ENCODE measurements around the gene CCDC13. TPM values are rescaled to one million over a fixed set of nuclear protein-coding genes. Genes with fewer than 3 reads are reported as not detected.

CCDC13 gene
- total RNA-seq, 4 donors from 2014 or later = 0.27 to 33.3 (median 13.6) TPM

- Histone ChIP-seq H3K36me3 (no peaks in the 10 kb centered on the region), H3K4me3 (no peak overlapping the region), H3K27ac (no peak overlapping the region), H3K9me3 (no peaks in the 10 kb centered on the region), H3K4me1 (peaks cover 3 to 16% (median 6%) of the 10 kb centered on the region in 4 donors), H3K27me3 (no peaks in the 10 kb centered on the region)
- intact Hi-C loops (cut with DNase I; ENCODE audit: low total_unique reads) = no loop called here
- 86 to 94% methylated on average over 1 to 4 of the region's 4 CpGs for WGBS, 2 donors (ENCODE audit: low coverage in 1 of 2)
- in situ Hi-C loops (cut with MboI; ENCODE audit: low pct_ligation_motif_present in 1 of 4, low pct_unique_long_range_greater_than_20kb in 1 of 4, low sequenced_read_pairs in 3 of 4) = loop anchor here in 1 of 4 donors (25.0 kb wide), 1 partner anchor 166 kb away; the partner anchor contains the start of genes SEC22C and SS18L2
- TF ChIP-seq, protein P1, sequence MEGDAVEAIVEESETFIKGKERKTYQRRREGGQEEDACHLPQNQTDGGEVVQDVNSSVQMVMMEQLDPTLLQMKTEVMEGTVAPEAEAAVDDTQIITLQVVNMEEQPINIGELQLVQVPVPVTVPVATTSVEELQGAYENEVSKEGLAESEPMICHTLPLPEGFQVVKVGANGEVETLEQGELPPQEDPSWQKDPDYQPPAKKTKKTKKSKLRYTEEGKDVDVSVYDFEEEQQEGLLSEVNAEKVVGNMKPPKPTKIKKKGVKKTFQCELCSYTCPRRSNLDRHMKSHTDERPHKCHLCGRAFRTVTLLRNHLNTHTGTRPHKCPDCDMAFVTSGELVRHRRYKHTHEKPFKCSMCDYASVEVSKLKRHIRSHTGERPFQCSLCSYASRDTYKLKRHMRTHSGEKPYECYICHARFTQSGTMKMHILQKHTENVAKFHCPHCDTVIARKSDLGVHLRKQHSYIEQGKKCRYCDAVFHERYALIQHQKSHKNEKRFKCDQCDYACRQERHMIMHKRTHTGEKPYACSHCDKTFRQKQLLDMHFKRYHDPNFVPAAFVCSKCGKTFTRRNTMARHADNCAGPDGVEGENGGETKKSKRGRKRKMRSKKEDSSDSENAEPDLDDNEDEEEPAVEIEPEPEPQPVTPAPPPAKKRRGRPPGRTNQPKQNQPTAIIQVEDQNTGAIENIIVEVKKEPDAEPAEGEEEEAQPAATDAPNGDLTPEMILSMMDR (IDR thresholded peaks at IDR 0.05) = no peak
- TF ChIP-seq EP300 (IDR thresholded peaks at IDR 0.05; ENCODE audit: low read depth) (no peak), POLR2A (IDR thresholded peaks at IDR 0.05) (no peak), POLR2AphosphoS5 (IDR thresholded peaks at IDR 0.05) (no peak)
- DNase-seq = no peak
Observed at GRCh38 chr3:42752961-42753360, 20.1 kb downstream of the CCDC13 start.

DNA sequence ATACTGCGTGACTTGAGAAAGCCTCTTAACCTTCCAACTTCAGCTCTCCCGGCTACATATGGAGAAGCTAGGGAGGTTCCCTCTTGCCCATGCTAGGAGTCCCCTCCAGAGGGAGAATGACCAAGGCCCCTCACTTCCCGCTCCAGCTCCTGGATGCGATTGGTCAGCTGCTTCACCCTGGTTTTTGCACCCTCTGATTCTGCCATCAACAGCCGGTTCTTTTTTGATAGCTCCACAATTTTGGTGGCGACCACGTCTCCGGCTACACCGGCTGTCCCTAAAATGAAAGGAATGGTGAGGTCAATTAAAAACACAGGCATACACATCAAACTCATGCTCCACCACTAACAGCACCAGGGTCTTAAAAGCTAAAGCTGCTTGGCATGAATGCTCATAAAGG is 20.6 kb downstream of the CCDC13 start:
- H3K4me3 ChIP-seq = no peak overlapping the region
- WGBS, 2 donors (ENCODE audit: low coverage in 1 of 2) = 97% methylated on average over 9 of the region's 9 CpGs; no CpG with 5 or more reads in 1 of the 2 donors
- no peaks in the 10 kb centered on the region for H3K36me3 ChIP-seq
- H3K9me3 ChIP-seq = no peaks in the 10 kb centered on the region
- TF ChIP-seq, protein P1 (IDR thresholded peaks at IDR 0.05) = no peak
- no peak for TF ChIP-seq POLR2AphosphoS5 (IDR thresholded peaks at IDR 0.05)
- TF ChIP-seq POLR2A (IDR thresholded peaks at IDR 0.05) = no peak
- TF ChIP-seq EP300 (IDR thresholded peaks at IDR 0.05; ENCODE audit: low read depth) = no peak
- in situ Hi-C loops (cut with MboI; ENCODE audit: low pct_ligation_motif_present in 1 of 4, low pct_unique_long_range_greater_than_20kb in 1 of 4, low sequenced_read_pairs in 3 of 4) (loop anchor here in 1 of 4 donors (25.0 kb wide), 1 partner anchor 165 kb away; the partner anchor contains the start of genes SEC22C and SS18L2), intact Hi-C loops (cut with DNase I; ENCODE audit: low total_unique reads) (no loop called here)
- no peak for DNase-seq
- peaks cover 3 to 16% (median 6%) of the 10 kb centered on the region in 4 donors for H3K4me1 ChIP-seq
- H3K27me3 ChIP-seq = no peaks in the 10 kb centered on the region
- H3K27ac ChIP-seq = no peak overlapping the region

GRCh38 chr3:42751609-42752008 is 21.4 kb downstream of the CCDC13 start:
- DNase-seq = no peak
- Histone ChIP-seq H3K27me3 (no peaks in the 10 kb centered on the region), H3K9me3 (no peaks in the 10 kb centered on the region), H3K4me1 (peaks cover 3 to 16% (median 10%) of the 10 kb centered on the region in 4 donors), H3K36me3 (no peaks in the 10 kb centered on the region), H3K27ac (no peak overlapping the region), H3K4me3 (no peak overlapping the region)
- no peak for TF ChIP-seq POLR2AphosphoS5 (IDR thresholded peaks at IDR 0.05)
- TF ChIP-seq POLR2A (IDR thresholded peaks at IDR 0.05) = no peak
- no peak for TF ChIP-seq EP300 (IDR thresholded peaks at IDR 0.05; ENCODE audit: low read depth)
- TF ChIP-seq, protein P1 (IDR thresholded peaks at IDR 0.05) = no peak
- 82% methylated on average over 9 of the region's 9 CpGs; no CpG with 5 or more reads in 1 of the 2 donors for WGBS, 2 donors (ENCODE audit: low coverage in 1 of 2)
- in situ Hi-C loops (cut with MboI; ENCODE audit: low pct_ligation_motif_present in 1 of 4, low pct_unique_long_range_greater_than_20kb in 1 of 4, low sequenced_read_pairs in 3 of 4) = loop anchor here in 1 of 4 donors (25.0 kb wide), 1 partner anchor 164 kb away; the partner anchor contains the start of genes SEC22C and SS18L2
- intact Hi-C loops (cut with DNase I; ENCODE audit: low total_unique reads) = no loop called here

DNA sequence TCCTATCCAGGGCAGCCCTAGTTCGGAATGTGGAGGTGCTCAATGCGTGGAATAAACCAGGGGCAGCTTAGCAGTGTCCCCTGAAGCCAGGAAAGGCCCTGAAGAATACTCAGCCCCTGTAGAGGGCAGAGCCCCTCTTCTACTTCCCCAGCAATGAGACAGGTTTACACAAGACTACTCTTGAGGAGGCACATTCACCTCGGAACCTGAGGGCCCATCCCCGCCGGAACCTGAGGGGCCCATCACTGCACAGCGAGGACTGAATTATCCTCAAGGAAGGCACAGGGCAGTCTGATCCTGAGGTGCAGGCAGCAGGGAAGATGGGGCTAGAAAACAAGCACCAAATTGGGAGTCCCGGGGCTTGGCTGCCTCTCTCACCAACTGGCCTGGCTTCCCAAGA is 22.2 kb downstream of the CCDC13 start:
- H3K4me3 ChIP-seq = no peak overlapping the region
- H3K4me1 ChIP-seq = peaks cover 3 to 21% (median 11%) of the 10 kb centered on the region in 4 donors
- no peaks in the 10 kb centered on the region for H3K36me3 ChIP-seq
- no peaks in the 10 kb centered on the region for H3K9me3 ChIP-seq
- in situ Hi-C loops (cut with MboI; ENCODE audit: low pct_ligation_motif_present in 1 of 4, low pct_unique_long_range_greater_than_20kb in 1 of 4, low sequenced_read_pairs in 3 of 4) (loop anchor here in 1 of 4 donors (25.0 kb wide), 1 partner anchor 164 kb away; the partner anchor contains the start of genes SEC22C and SS18L2), intact Hi-C loops (cut with DNase I; ENCODE audit: low total_unique reads) (no loop called here)
- H3K27ac ChIP-seq = no peak overlapping the region
- TF ChIP-seq POLR2A (IDR thresholded peaks at IDR 0.05) = no peak
- TF ChIP-seq POLR2AphosphoS5 (IDR thresholded peaks at IDR 0.05) = no peak
- TF ChIP-seq, protein P1 (IDR thresholded peaks at IDR 0.05) = no peak
- TF ChIP-seq EP300 (IDR thresholded peaks at IDR 0.05; ENCODE audit: low read depth) = no peak
- DNase-seq = no peak
- WGBS, 2 donors (ENCODE audit: low coverage in 1 of 2) = 96% methylated on average over 7 of the region's 7 CpGs; no CpG with 5 or more reads in 1 of the 2 donors
- H3K27me3 ChIP-seq = no peaks in the 10 kb centered on the region
